Retina (tissue), 1 donor: ENCODE data around the gene HBB.

ENCODE experiments used
- DNase-seq: peaks from one replicate; pipeline ENCODE4 v3.0.0-alpha.2; 2016

HBB gene

GRCh38 chr11:5224538-5225479 lies 2.1 kb downstream of the HBB start:
- no peak for DNase-seq

GRCh38 chr11:5223686-5224085 lies 3.2 kb downstream of the HBB start:
- no peak for DNase-seq

- DNase-seq: no peak
These were observed 3.7 kb downstream of the HBB start for GRCh38 chr11:5223146-5223545.

- DNase-seq: no peak
These were observed 16.4 kb downstream of the HBB start for GRCh38 chr11:5210376-5210885.

GRCh38 chr11:5204787-5205186 lies 22.1 kb downstream of the HBB start:
- DNase-seq: peak; percentile 7

GRCh38 chr11:5203366-5203765 lies 23.5 kb downstream of the HBB start:
- no peak for DNase-seq

- no peak for DNase-seq
These were observed 26.3 kb downstream of the HBB start, which contains the start of gene OR51V1 for GRCh38 chr11:5200582-5200981. Gene OR51V1 (minus strand): TSS chr11:5200682. CDS start chr11:5200682, 0 bp downstream.

GRCh38 chr11:5198285-5198684 lies 28.6 kb downstream of the HBB start:
- no peak for DNase-seq

- DNase-seq: no peak
These were observed 29.3 kb downstream of the HBB start for GRCh38 chr11:5197536-5197935.

- DNase-seq: no peak
These were observed 30.1 kb downstream of the HBB start for GRCh38 chr11:5196731-5197130.

GRCh38 chr11:5196067-5196466 lies 30.8 kb downstream of the HBB start:
- no peak for DNase-seq

GRCh38 chr11:5192738-5193137 lies 34.1 kb downstream of the HBB start:
- no peak for DNase-seq

- no peak for DNase-seq
These were observed 38.7 kb downstream of the HBB start for GRCh38 chr11:5188201-5188600.

GRCh38 chr11:5178046-5178837 lies 48.6 kb downstream of the HBB start:
- DNase-seq: no peak
